ENCODE results near the gene RHD.

DNA sequence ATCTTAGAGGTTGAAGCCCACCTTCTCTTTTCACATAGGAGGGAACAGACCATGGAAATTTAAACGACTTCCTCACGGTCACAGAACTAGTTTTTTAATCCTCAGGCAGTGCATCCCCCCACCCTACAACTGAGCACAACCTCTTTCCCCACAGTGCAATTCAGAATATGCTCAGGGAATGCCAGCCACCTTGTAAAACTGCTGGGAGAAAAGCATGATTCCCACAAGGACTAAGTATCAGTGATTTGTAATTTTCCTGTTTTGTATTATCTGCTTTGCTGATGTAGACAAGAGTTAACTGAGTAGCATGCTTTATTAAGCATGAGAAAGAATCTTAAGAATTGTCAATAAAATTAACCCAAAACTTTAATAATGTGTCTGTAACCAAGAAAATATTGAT lies 89.6 kb downstream of the RHD start:
- TF ChIP-seq, protein P1, sequence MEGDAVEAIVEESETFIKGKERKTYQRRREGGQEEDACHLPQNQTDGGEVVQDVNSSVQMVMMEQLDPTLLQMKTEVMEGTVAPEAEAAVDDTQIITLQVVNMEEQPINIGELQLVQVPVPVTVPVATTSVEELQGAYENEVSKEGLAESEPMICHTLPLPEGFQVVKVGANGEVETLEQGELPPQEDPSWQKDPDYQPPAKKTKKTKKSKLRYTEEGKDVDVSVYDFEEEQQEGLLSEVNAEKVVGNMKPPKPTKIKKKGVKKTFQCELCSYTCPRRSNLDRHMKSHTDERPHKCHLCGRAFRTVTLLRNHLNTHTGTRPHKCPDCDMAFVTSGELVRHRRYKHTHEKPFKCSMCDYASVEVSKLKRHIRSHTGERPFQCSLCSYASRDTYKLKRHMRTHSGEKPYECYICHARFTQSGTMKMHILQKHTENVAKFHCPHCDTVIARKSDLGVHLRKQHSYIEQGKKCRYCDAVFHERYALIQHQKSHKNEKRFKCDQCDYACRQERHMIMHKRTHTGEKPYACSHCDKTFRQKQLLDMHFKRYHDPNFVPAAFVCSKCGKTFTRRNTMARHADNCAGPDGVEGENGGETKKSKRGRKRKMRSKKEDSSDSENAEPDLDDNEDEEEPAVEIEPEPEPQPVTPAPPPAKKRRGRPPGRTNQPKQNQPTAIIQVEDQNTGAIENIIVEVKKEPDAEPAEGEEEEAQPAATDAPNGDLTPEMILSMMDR (conservative IDR thresholded peaks at IDR 0.05; ENCODE audit: low read depth, low read length) = no peak
- no peak for TF ChIP-seq EZH2 (IDR thresholded peaks at IDR 0.05; ENCODE audit: borderline replicate concordance, low read depth, low read length, poor library complexity, severe bottlenecking)
